SK-N-MC (cell line): Measurements from ENCODE around the gene TJP1.

Experiments used
- EZH2 ChIP-seq: fragments of 200-600 bp; sonication (generic); IDR thresholded peaks from one replicate; pipeline ENCODE4 v1.6.1; 2017; ENCODE audit warnings: antibody characterized with exemption
- FOXP2 ChIP-seq: optimal IDR thresholded peaks from 2 replicates; pipeline ENCODE3; 2011; ENCODE audit warnings: mild to moderate bottlenecking, moderate library complexity; ENCODE audit not compliant: insufficient read depth; ENCODE audit errors: extremely low read length, control extremely low read depth
- POLR2AphosphoS5 ChIP-seq: IDR thresholded peaks from 2 replicates; pipeline ENCODE4 v1.6.1; 2012; ENCODE audit warnings: mild to moderate bottlenecking, low read depth, low read length, borderline replicate concordance

DNA sequence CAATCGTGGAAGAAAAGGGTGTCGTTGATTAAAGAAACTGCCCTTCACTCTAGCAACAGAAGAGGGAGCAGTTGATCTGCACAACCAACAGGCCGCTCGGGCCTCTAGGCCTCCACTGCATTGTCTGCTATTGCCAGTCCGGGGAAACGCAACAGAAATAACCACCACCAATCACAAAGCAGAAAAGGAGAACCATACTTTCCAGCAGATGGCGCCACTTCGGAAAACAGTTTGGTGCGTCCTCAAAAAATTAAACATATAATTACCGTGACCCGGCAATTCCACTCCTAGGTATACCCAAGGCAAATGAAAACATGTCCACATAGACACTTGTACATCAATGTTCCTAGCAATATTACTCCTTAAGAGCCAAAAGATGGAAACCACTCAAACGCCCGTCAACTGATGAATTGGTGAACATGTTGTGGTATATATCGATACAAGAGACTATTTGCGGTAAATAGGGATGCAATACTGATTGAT lies 154.1 kb downstream of the TJP1 start:
- TF ChIP-seq EZH2 (no peak), POLR2AphosphoS5 (no peak), FOXP2 (no peak)
